SK-N-SH treated with all-trans-retinoic acid at 6 μM for 48 hours (cell line): Measurements from ENCODE around the gene ZNF326.

ENCODE experiments used
- PATZ1 ChIP-seq: fragments of 250-450 bp; sonication (Bioruptor Pico); IDR thresholded peaks from 2 replicates; pipeline ENCODE4 v1.8.0; 2020; ENCODE audit warnings: mild to moderate bottlenecking, moderate library complexity, borderline replicate concordance
- SNAI2 ChIP-seq: fragments of 250-450 bp; sonication (Bioruptor Pico); IDR thresholded peaks from 2 replicates; pipeline ENCODE4 v1.5.0; 2020; ENCODE audit warnings: mild to moderate bottlenecking, moderate library complexity
- ZFP30 ChIP-seq: fragments of 450-650 bp; formaldehyde crosslinking; IDR thresholded peaks from 2 replicates; pipeline ENCODE4 v1.5.0; 2022; ENCODE audit warnings: mild to moderate bottlenecking, moderate library complexity

- TF ChIP-seq PATZ1 (CRISPR knock-in tag) (no peak), SNAI2 (CRISPR knock-in tag) (no peak), ZFP30 (CRISPR knock-in tag) (no peak)
These were observed 41.7 kb upstream of the ZNF326 start for GRCh38 chr1:89953131-89953626.
